AG09309 (cell line): ENCODE data around the gene LIN37.

Source experiments
- DNase-seq: peaks from one replicate; pipeline ENCODE4 v3.0.0-alpha.2; 2010; ENCODE audit warnings: low read depth
- H3K4me3 ChIP-seq: 2 replicates; pipeline ENCODE4 v1.5.1; 2011; ENCODE audit warnings: mild to moderate bottlenecking, low read depth, low read length, moderate library complexity; ENCODE audit not compliant: control insufficient read depth
- TF ChIP-seq, protein P1 (sequence below): IDR thresholded peaks from 2 replicates; pipeline ENCODE4 v1.5.1; 2011; ENCODE audit warnings: mild to moderate bottlenecking, low read depth, low read length, inconsistent platforms; ENCODE audit not compliant: insufficient read depth, control insufficient read depth; ENCODE audit errors: missing control alignments

Gene LIN37

DNA sequence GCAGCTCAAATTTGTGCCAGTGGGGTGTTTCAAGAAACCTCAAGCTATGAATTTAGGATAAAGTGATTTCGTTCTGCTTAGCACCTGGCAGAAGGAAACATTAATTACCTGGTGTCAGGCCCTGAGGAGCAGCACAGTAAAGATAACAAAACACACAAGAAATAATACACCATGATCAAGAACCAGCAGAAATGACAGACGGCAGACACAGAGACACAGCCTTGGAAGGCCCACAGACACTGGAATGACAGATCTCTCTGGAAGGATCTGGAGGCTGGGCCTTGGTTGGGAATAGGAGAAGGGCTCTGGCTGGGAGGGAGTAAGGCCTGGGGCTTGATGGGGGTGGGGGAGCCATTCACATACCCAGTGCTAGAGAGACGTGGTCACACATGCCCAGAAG, 53.5 kb downstream of the LIN37 start:
- TF ChIP-seq, protein P1, sequence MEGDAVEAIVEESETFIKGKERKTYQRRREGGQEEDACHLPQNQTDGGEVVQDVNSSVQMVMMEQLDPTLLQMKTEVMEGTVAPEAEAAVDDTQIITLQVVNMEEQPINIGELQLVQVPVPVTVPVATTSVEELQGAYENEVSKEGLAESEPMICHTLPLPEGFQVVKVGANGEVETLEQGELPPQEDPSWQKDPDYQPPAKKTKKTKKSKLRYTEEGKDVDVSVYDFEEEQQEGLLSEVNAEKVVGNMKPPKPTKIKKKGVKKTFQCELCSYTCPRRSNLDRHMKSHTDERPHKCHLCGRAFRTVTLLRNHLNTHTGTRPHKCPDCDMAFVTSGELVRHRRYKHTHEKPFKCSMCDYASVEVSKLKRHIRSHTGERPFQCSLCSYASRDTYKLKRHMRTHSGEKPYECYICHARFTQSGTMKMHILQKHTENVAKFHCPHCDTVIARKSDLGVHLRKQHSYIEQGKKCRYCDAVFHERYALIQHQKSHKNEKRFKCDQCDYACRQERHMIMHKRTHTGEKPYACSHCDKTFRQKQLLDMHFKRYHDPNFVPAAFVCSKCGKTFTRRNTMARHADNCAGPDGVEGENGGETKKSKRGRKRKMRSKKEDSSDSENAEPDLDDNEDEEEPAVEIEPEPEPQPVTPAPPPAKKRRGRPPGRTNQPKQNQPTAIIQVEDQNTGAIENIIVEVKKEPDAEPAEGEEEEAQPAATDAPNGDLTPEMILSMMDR = no peak
- DNase-seq = no peak

More for the DNA sequence above, 53.5 kb downstream of the LIN37 start:
- H3K4me3 ChIP-seq = no peak overlapping the region
